T47D (cell line): ENCODE data around the gene ZGLP1.

Experiments
- DNase-seq, 2 experiments: peaks; one replicate each; pipeline versions ENCODE4 v3.0.0 to v3.0.0-alpha.2; 2011 to 2012; ENCODE audit warnings: low read depth in 1 of 2, low spot score in 1 of 2
- JUND ChIP-seq: IDR thresholded peaks from 2 replicates; pipeline ENCODE4 v1.6.1; 2012; ENCODE audit warnings: low read depth
- in situ Hi-C: cut with HindIII; loops from 2 replicates; pipeline ENCODE4 v1.10.0; 2016; ENCODE audit warnings: low sequenced_read_pairs, low pct_unique_long_range_greater_than_20kb

The ZGLP1 gene

GRCh38 chr19:10258080-10258710 lies 51.4 kb downstream of the ZGLP1 start:
- no peak for DNase-seq
- in situ Hi-C loops: no loop called here
- TF ChIP-seq JUND: no peak

GRCh38 chr19:10256970-10257615 lies 52.5 kb downstream of the ZGLP1 start:
- no peak for DNase-seq
- TF ChIP-seq JUND: no peak
- in situ Hi-C loops: no loop called here

GRCh38 chr19:10256551-10256950 lies 53.1 kb downstream of the ZGLP1 start:
- TF ChIP-seq JUND: no peak
- in situ Hi-C loops: no loop called here
- no peak for DNase-seq

- in situ Hi-C loops: no loop called here
- no peak for DNase-seq
Observed at GRCh38 chr19:10255358-10255757, 54.3 kb downstream of the ZGLP1 start.

More at GRCh38 chr19:10255358-10255757, 54.3 kb downstream of the ZGLP1 start:
- no peak for TF ChIP-seq JUND
